HCT116 (cell line): Measurements from ENCODE around the gene HS6ST3.

Experiments
- ATF3 ChIP-seq: IDR thresholded peaks from 2 replicates; pipeline ENCODE4 v1.6.1; 2012
- CTCF ChIP-seq, 3 experiments: fragments of 200-600 bp in 1 of 3; sonication (generic) in 1 of 3; IDR thresholded peaks in 2 of 3; conservative IDR thresholded peaks in 1 of 3; 2 replicates each; pipeline ENCODE4 v1.5.1; 2012 to 2017; ENCODE audit warnings: low read depth in 2 of 3, low read length in 2 of 3, antibody characterized with exemption in 1 of 3, borderline replicate concordance in 1 of 3, control low read depth in 1 of 3, mild to moderate bottlenecking in 1 of 3, mixed read lengths in 1 of 3, mixed run types in 1 of 3, moderate library complexity in 1 of 3; ENCODE audit not compliant: insufficient read depth in 1 of 3
- EGR1 ChIP-seq: IDR thresholded peaks from 2 replicates; pipeline ENCODE4 v1.6.1; 2012; ENCODE audit warnings: low read depth
- EZH2 ChIP-seq: fragments of 200-600 bp; sonication (generic); IDR thresholded peaks from 2 replicates; pipeline ENCODE4 v1.6.1; 2017; ENCODE audit warnings: antibody characterized with exemption, mixed run types
- EZH2phosphoT487 ChIP-seq: fragments of 200-600 bp; IDR thresholded peaks from 2 replicates; pipeline ENCODE4 v1.6.1; 2018; ENCODE audit warnings: antibody characterized with exemption, borderline replicate concordance
- FOSL1 ChIP-seq: IDR thresholded peaks from 2 replicates; pipeline ENCODE4 v1.6.1; 2012; ENCODE audit warnings: low read depth
- JUND ChIP-seq: IDR thresholded peaks from 2 replicates; pipeline ENCODE4 v1.6.1; 2012
- POLR2A ChIP-seq: IDR thresholded peaks from 2 replicates; pipeline ENCODE4 v1.7.0; 2011; ENCODE audit warnings: borderline replicate concordance; ENCODE audit not compliant: insufficient read depth, insufficient read length; ENCODE audit errors: extremely low read depth
- POLR2AphosphoS5 ChIP-seq: IDR thresholded peaks from 2 replicates; pipeline ENCODE4 v1.6.1; 2011; ENCODE audit warnings: mild to moderate bottlenecking, low read depth, low read length, moderate library complexity
- SIN3A ChIP-seq: IDR thresholded peaks from 2 replicates; pipeline ENCODE4 v1.6.1; 2012; ENCODE audit warnings: low read depth
- SP1 ChIP-seq: IDR thresholded peaks from 2 replicates; pipeline ENCODE4 v1.6.1; 2012; ENCODE audit warnings: low read depth

GRCh38 chr13:96492766-96493165 is 402.9 kb downstream of the HS6ST3 start:
- TF ChIP-seq CTCF (IDR thresholded peaks at IDR 0.05 in 2 of 3, conservative IDR thresholded peaks at IDR 0.05 in 1 of 3; ENCODE audit: borderline replicate concordance in 1 of 3, insufficient read depth in 1 of 3, low read depth in 2 of 3, low read length in 2 of 3), result no peak
- TF ChIP-seq POLR2AphosphoS5, result no peak
- no peak for TF ChIP-seq FOSL1
- TF ChIP-seq SIN3A, result no peak
- no peak for TF ChIP-seq ATF3
- TF ChIP-seq EGR1, result no peak
- no peak for TF ChIP-seq SP1
- no peak for TF ChIP-seq EZH2
- TF ChIP-seq POLR2A, result no peak
- no peak for TF ChIP-seq JUND
- TF ChIP-seq EZH2phosphoT487, result no peak
